IPS-18c (cell line): ENCODE data around the gene FMC1.
A peak's percentile ranks its signal among the peaks of the same experiment; 100 is the strongest.
"Not testable (repeated sequence)": the region's sequence is repeated elsewhere in the genome, so short reads cannot be mapped to it uniquely, and the experiment has no call there.

ENCODE experiments used
- H3K4me3 ChIP-seq: 2 replicates; pipeline ENCODE4 v1.7.0; 2013; ENCODE audit warnings: low read depth, mild to moderate bottlenecking, low read length, moderate library complexity; ENCODE audit not compliant: insufficient read depth
- H3K9me3 ChIP-seq: one replicate; pipeline ENCODE4 v1.6.1; 2013; ENCODE audit warnings: mild to moderate bottlenecking, low read length, moderate library complexity; ENCODE audit not compliant: control insufficient read depth, insufficient read depth

The FMC1 gene, protein sequence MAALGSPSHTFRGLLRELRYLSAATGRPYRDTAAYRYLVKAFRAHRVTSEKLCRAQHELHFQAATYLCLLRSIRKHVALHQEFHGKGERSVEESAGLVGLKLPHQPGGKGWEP

DNA sequence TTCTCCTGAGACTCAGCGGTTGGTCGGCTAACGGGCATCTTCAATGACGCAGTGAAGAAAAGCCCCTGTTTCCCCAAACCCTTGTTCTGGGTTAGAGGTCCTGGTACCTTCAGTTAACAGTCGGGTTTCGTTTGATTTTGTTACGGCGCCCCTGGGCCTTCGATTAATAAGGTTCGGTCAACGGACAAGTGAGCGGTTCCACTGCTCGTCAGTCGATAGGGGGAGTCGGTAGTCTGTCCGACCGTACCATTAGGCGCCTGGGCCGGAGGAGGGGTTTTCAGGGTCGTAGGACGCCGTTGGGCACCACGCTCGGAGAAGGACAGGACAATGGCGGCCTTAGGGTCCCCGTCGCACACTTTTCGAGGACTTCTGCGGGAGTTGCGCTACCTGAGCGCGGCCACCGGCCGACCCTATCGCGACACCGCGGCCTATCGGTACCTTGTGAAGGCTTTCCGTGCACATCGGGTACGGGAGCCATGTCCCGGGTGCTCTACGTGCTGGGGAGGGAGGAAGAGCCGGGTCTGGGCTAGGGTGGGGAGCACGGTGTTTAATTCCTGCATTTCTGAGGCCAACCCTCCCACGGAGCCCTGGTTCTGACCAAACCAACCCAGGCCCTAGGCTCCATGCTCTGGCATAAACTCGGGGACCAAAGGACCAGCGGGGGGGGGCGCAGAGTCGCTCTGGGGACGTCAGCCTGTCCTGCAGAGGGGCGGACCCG lies at the start of gene FMC1:
Gene FMC1, plus strand, starts transcription at position 280 of the 718 bp plus-strand sequence. Its CDS starts 48 bp downstream, at position 328.
- Histone ChIP-seq H3K4me3 (peak within 1 kb of the TSS; percentile 87), H3K9me3 (no peaks in the 10 kb centered on the region)

DNA sequence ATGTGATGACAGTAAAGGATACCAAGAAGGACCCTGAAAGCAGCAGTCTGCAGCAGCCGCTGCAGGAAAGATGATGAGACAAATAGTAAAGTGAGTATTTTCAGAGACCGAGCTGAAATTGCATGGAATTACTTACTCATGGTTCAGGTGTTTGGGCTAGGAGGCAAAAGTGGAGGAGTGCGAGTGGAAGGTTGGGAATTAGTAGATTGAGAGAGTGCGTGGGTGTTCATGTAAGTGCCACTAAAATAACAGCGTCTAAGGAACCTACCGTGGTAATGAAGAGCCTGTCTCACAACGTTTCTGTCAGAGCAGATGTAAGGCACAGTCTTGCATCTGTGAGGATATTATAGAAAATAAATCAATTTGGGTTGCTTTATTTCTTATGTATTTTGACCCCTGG lies 48.3 kb upstream of the FMC1 start:
- no peaks in the 10 kb centered on the region for H3K9me3 ChIP-seq
- H3K4me3 ChIP-seq = no peak overlapping the region

DNA sequence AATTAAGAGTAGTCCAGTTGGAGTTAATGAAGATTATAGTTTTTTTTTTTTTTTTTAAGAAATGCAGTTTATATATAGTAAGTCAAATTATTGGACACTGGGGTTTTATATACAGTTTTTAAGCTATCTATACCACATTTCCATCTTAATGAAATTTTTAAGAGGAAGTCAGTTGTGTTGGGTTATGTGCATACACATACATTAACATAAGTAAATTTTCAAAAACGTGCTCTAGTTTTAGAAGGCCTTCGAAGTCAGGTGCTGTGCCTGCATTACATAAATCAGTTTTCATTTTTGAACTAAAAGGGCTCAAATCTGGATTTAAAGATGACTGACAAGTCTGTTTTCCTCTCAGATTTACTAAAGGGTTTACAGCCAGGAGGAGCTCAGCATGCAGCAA lies 47.6 kb upstream of the FMC1 start:
- no peak overlapping the region for H3K4me3 ChIP-seq
- no peaks in the 10 kb centered on the region for H3K9me3 ChIP-seq

DNA sequence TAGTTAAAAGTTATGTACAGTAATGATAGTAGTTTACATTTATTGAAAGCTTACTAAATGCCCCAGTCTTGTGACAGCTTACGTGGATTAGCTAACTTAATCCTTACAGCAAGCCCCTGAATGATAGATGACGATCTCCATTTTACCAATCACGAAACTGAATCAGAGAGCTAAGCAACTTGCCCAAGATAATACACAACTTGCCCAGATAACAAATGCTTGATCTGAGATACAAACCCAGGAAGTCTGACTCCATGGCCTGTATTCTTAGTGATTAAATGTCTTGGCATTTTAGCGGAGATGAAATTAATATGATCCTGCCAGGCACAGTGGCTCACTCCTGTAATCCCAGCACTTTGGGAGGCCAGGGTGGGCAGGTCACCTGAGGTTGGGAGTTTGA lies 46.9 kb upstream of the FMC1 start:
- H3K4me3 ChIP-seq = no peak overlapping the region
- H3K9me3 ChIP-seq = no peaks in the 10 kb centered on the region

DNA sequence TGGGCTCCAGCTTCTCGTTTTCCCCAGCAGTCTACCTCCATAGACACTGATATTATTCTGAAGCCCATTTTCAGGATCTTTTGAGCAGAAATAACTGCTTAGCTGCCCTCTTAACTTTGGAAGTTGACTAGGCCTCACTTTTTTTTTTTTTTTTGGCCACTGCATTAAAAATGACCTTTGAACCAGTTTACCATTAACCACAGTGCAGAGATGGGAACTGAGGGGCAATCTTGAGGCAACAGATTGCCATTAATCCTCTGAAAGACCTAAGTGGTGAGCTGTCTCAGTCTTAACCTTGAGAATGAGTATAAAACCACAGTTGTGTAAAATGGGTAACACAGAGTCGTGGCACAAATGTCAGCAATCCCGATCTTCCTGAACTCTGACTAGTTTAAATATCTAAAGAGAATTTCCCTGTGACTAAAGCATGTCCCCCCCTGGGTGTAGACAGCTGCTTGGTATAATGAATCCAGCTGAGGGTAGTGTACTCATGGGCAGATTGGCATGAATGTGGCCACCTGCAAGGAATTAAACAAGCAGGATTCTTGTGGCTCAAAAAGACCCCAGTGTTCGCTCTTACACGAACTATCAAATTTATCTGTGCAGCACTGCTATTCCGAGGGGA lies 46.1 kb upstream of the FMC1 start:
- Histone ChIP-seq H3K4me3 (no peak overlapping the region), H3K9me3 (no peaks in the 10 kb centered on the region)

DNA sequence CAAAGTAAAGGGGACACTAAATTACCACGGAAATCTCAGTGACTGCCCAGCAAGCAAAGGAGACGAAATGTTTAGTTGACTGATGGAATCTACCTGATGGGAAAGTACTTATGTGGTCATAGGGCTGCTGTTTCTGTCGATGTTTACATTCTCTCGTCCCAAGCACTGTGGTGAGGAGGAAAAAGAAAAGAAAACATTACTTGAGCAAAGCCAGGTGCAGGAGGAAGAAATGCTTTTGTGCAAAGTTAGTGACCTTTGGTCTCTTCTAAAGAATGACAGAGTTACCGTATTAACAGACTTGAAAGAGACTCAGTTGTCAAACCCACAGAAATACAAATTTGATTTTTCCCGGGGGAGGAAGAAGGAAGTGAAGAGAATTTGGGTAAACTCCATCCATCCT lies 43.3 kb upstream of the FMC1 start:
- no peaks in the 10 kb centered on the region for H3K9me3 ChIP-seq
- H3K4me3 ChIP-seq = no peak overlapping the region

DNA sequence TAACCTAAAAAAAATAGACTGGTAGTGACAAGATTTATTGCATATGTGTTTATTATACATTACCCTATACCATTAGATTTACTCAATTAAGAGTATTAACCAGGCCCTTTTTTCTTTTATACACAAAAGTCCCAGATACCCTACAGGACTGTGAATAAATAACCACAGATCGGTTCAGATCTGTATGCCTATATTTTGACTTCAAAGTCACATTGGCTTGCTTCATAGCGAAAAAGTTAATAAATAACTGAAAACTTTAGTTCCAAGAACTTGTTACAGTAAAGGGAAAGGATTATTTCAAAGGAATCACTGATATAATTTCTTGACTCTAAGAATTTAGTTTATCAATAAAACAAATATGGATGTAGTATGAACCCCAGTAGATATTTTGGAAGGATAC lies 41.8 kb upstream of the FMC1 start:
- Histone ChIP-seq H3K4me3 (no peak overlapping the region), H3K9me3 (no peaks in the 10 kb centered on the region)

DNA sequence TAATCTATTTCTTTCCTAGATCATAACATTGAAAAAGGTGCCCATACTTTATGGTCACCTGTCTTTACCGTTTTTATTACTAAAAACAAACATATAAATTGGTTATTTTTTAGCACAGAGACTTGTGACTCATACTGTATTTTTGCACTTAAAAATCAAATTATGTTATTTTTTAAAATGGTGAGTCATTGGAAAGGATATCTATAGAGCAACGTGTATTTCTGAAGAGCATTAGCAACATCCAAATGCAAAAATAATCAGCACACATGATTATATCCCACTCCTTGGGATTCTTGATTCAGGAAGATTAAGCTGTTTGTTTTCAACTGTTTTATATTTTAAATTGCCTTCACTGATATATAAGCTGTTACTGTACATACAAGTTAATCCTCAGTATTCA lies 40.7 kb upstream of the FMC1 start:
- no peaks in the 10 kb centered on the region for H3K9me3 ChIP-seq
- no peak overlapping the region for H3K4me3 ChIP-seq

DNA sequence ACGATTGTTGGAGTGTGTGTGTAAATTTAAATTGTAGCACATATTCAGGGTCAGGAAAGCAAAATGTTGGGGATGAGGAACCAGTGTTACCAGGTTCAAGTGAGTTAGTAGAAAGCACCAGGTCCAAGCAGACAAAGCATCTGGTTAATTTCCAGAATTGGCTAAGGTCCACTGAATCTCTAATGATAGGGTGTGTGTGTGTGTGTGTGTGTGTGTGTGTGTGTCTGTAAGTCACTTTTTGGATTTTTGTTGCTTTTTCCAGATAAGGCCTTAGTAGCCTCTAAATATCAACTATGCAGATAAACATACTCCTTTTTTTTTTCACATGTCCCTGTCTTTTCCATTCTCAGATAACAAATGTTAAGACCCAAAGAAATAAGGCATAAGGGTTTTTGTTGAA lies 36.6 kb upstream of the FMC1 start:
- Histone ChIP-seq H3K9me3 (no peaks in the 10 kb centered on the region), H3K4me3 (no peak overlapping the region)

DNA sequence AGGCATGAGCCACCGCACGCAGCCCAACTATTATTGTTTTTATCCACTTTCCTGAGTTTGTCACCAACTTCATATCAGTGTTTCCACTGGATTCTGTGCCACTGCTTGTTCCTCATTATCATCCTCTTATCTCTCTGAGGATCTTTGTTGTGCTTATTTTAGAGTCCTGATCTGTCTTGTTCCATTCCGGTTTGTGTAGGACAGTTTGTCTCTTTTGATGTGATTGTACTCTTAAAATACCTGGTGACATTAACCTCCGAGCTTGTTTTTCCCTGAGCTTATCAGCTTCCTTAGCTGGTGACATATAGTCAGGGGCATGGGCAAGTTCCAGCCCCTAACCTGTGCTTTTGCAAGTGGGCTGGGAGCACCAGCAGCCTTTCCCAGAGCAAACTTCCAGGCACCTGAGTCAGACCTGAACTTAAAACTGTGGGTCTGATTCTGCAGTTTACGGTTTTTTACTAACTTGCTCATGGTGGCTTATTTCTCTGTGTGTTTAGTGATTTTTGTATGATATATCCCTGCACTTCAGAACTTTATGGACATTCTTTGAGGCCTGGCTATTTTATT lies 23.1 kb upstream of the FMC1 start:
- H3K9me3 ChIP-seq = no peaks in the 10 kb centered on the region
- H3K4me3 ChIP-seq = no peak overlapping the region

DNA sequence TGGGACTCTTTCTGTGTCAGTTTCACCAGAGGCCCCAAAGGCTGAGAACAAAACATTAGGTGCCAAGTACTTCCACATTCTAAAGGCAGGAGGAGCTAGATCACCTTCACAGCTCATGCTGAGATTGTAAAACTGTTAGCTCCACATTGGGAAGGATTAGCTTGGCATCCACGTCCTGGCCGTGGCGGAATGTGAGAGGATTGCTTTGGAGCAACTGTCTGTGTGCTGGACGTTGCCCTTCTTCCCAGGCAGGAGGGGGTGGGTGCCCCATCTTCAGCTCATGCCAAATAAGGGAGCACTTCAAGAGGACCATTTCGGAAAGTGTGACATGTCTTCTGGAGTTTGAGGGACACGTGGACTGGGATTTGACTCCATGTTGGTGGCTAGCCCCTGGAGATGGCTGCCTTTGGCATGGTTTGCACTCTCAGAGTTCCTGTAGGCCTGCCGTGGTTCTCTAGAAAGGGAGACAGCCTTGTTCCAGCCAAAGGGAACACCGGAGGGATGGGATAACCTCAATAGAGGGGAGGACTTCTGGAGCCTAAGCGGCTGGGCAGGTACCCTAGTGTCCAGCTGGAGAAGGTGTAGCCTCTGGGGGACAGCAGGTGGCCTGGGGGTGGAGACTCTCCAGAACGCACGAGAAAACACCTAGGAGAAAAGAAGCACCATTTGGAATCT lies 19.9 kb upstream of the FMC1 start:
- Histone ChIP-seq H3K9me3 (no peaks in the 10 kb centered on the region), H3K4me3 (no peak overlapping the region)

DNA sequence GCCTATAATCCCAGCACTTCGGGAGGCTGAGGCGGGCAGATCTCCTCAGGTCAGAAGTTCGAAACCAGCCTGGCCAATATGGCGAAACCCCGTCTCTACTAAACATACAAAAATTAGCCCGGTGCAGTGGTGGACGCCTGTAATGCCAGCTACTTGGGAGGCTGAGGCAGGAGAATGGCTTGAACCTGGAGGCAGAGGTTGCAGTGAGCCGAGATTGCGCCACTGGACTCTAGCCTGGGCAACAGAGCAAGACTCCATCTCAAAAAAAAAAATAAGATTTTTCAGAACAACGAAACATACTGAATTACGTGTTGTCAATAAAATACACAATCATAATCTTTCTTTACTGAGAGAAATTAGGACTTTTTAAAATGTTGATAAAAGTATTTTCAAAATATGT lies 16.4 kb upstream of the FMC1 start:
- H3K4me3 ChIP-seq, H3K9me3 ChIP-seq: not testable (repeated sequence)

DNA sequence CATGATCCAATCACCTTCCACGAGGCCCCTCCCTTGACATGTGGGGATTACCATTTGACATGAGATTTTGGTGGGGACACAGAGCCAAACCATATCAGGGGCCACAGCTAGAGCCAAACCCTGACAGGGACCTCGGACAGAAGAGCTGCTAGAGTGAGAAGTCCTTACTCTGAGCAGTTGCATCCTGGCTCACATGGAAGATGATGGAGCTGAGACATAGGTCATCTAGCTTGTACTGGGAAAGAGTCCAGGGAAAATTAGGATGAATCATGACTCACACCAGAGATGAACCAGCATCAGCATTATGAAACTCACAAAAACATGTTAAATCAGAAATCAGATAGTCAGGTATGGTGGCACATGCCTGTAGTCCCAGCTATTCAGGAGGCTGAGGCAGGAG lies 12.8 kb upstream of the FMC1 start:
- Histone ChIP-seq H3K4me3 (no peak overlapping the region), H3K9me3 (no peaks in the 10 kb centered on the region)

DNA sequence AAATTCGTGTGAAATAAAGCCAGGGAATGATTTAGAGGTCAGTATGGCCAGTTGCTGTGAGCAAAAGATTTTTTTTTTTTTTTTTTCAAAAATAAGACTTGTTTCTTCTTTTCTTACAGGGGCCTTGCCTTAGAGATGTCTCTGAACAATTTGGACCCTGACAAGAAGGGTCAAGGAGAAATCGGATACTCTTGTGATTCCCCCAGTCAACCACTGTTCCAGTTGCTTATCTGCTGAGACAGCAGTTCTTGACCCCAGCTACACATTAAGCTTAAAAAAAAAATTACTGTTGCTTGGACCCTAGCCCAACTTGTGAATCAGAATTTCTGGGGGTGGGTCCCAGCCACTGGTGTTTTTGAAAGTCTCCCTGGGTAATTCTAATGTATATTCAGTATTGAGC lies 12.0 kb upstream of the FMC1 start:
- no peaks in the 10 kb centered on the region for H3K9me3 ChIP-seq
- H3K4me3 ChIP-seq = no peak overlapping the region

DNA sequence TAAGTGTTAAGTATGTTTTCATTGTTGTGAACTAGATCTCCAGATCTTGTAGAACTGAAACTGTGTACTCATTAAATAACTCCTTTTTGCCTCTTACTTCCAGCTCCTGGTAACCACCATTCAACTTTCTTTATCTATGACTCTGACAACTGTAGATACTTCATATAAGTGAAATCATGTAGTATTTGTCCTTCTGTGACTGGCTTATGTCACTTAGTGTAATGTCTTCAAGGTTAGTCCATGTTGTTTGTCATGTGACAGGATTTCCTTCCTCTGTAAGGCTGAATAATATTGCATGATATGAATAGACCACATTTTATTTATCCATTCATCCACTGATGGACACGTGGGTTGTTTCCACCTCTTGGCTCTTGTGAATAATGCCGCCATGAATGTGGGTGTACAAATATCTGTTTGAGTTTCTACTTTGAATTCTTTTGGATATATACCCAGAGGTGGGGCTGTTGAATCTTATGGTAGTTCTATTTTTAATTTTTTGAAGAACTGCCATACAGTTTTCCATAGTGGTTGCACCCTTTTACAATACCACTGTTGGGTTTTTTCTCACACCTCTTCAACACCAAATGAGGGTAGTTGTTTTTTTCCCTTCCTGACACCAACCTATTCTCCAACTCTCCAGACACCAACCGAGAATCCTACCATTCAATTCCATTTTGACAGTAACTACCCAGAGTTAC lies 10.7 kb upstream of the FMC1 start:
- Histone ChIP-seq H3K4me3 (no peak overlapping the region), H3K9me3 (no peaks in the 10 kb centered on the region)

DNA sequence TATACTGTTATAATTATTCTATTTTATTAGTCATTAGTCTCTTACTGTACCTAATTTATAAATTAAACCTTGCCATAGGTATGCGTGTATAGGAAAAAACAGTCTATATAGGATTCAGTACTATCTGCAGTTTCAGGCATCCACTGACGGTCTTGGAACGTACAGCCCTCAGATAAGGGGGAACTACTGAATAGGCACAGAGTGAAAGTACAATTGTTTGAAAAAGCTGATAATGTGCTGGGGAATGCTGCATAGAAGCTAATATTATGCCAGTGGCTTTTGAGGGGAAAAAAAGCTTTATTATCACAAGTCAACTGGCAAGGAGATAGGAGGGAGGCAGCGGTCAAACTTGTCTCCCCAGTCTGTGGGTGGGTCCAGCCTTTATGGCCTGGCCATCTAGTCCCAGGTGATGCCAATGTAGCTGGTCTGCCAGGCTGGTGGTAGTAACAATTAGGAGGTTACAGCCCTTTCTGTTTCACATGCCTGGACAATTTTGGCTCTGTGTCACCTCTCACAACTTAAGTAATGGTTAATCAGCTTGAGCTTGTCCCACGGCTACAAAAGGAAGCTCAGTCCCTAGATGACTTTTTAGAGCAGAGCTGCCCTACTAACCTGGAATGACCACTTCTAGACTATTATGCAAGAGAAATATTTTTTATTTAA lies 8.3 kb upstream of the FMC1 start:
- Histone ChIP-seq H3K4me3 (no peak overlapping the region), H3K9me3 (no peaks in the 10 kb centered on the region)

DNA sequence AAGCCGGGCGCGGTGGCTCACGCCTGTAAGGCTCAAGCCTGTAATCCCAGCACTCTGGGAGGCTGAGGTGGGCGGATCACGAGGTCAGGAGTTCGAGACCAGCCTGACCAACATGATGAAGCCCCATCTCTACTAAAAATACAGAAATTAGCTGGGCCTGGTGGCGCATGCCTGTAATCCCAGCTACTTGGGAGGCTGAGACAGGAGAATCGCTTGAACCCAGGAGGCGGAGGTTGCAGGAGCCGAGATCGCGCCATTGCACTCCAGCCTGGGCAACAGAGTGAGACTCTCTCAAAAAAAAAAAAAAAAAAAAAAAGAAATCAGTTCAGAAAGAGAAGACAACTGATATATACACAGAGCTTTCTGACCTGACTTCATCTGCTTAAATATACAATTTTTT lies 7.7 kb upstream of the FMC1 start:
- H3K4me3 ChIP-seq, H3K9me3 ChIP-seq: not testable (repeated sequence)
